ENCODE data around the gene FGFR4. TPM values are rescaled to one million over a fixed set of nuclear protein-coding genes. Genes with fewer than 3 reads are reported as not detected.

Gene FGFR4
- total RNA-seq, 1 donor from 2014 or later, result 12.0 TPM

GRCh38 chr5:177083357-177083756 lies 3.4 kb upstream of the FGFR4 start:
- Histone ChIP-seq H3K4me1 (peaks cover 18% of the 10 kb centered on the region), H3K27ac (no peak overlapping the region), H3K9me3 (no peaks in the 10 kb centered on the region), H3K36me3 (no peaks in the 10 kb centered on the region), H3K27me3 (no peaks in the 10 kb centered on the region), H3K4me3 (no peak overlapping the region)
- no peak for DNase-seq (ENCODE audit: extremely low spot score in 2 of 2)
- intact Hi-C loops (cut with DNase I), result no loop called here
- no peak for TF ChIP-seq POLR2A (IDR thresholded peaks at IDR 0.05)
- no peak for TF ChIP-seq CTCF (IDR thresholded peaks at IDR 0.05)
- TF ChIP-seq POLR2AphosphoS5 (IDR thresholded peaks at IDR 0.05; ENCODE audit: insufficient read depth in 1 of 2, low read depth in 1 of 2), result no peak

- intact Hi-C loops (cut with DNase I), result no loop called here
- Histone ChIP-seq H3K4me1 (peaks cover 26% of the 10 kb centered on the region), H3K27me3 (no peaks in the 10 kb centered on the region), H3K27ac (no peak overlapping the region), H3K9me3 (no peaks in the 10 kb centered on the region), H3K36me3 (no peaks in the 10 kb centered on the region), H3K4me3 (no peak overlapping the region)
- TF ChIP-seq CTCF (IDR thresholded peaks at IDR 0.05) (no peak), POLR2AphosphoS5 (IDR thresholded peaks at IDR 0.05; ENCODE audit: insufficient read depth in 1 of 2, low read depth in 1 of 2) (no peak), POLR2A (IDR thresholded peaks at IDR 0.05) (no peak)
- no peak for DNase-seq (ENCODE audit: extremely low spot score in 2 of 2)
Measured at GRCh38 chr5:177084175-177084574, 2.5 kb upstream of the FGFR4 start.

- DNase-seq (ENCODE audit: extremely low spot score in 2 of 2), result no peak
- Histone ChIP-seq H3K36me3 (no peaks in the 10 kb centered on the region), H3K4me1 (peaks cover 33% of the 10 kb centered on the region), H3K4me3 (peak overlapping the region in 1 of 2 donors; percentile 46), H3K27ac (no peak overlapping the region), H3K9me3 (no peaks in the 10 kb centered on the region), H3K27me3 (no peaks in the 10 kb centered on the region)
- TF ChIP-seq CTCF (IDR thresholded peaks at IDR 0.05), result no peak
- no peak for TF ChIP-seq POLR2AphosphoS5 (IDR thresholded peaks at IDR 0.05; ENCODE audit: insufficient read depth in 1 of 2, low read depth in 1 of 2)
- no peak for TF ChIP-seq POLR2A (IDR thresholded peaks at IDR 0.05)
- intact Hi-C loops (cut with DNase I), result no loop called here
Measured at GRCh38 chr5:177085985-177086653, 596 bp upstream of the FGFR4 start.

- Histone ChIP-seq H3K36me3 (no peaks in the 10 kb centered on the region), H3K4me3 (peak overlapping the region; percentile 45 to 46), H3K27ac (peak overlapping the region; percentile 33), H3K4me1 (peaks cover 33% of the 10 kb centered on the region), H3K9me3 (no peaks in the 10 kb centered on the region), H3K27me3 (no peaks in the 10 kb centered on the region)
- no peak for TF ChIP-seq POLR2A (IDR thresholded peaks at IDR 0.05)
- TF ChIP-seq CTCF (IDR thresholded peaks at IDR 0.05), result no peak
- no peak for TF ChIP-seq POLR2AphosphoS5 (IDR thresholded peaks at IDR 0.05; ENCODE audit: insufficient read depth in 1 of 2, low read depth in 1 of 2)
- intact Hi-C loops (cut with DNase I), result no loop called here
- DNase-seq (ENCODE audit: extremely low spot score in 2 of 2), result no peak
Measured at GRCh38 chr5:177087398-177088005, 787 bp downstream of the FGFR4 start.

- DNase-seq (ENCODE audit: extremely low spot score in 2 of 2), result no peak
- peak overlapping the region; percentile 33 for H3K27ac ChIP-seq
- intact Hi-C loops (cut with DNase I), result no loop called here
- H3K9me3 ChIP-seq, result no peaks in the 10 kb centered on the region
- no peaks in the 10 kb centered on the region for H3K27me3 ChIP-seq
- H3K4me3 ChIP-seq, result no peak overlapping the region
- peaks cover 42% of the 10 kb centered on the region for H3K4me1 ChIP-seq
- H3K36me3 ChIP-seq, result no peaks in the 10 kb centered on the region
- TF ChIP-seq CTCF (IDR thresholded peaks at IDR 0.05) (no peak), POLR2AphosphoS5 (IDR thresholded peaks at IDR 0.05; ENCODE audit: insufficient read depth in 1 of 2, low read depth in 1 of 2) (no peak), POLR2A (IDR thresholded peaks at IDR 0.05) (no peak)
Measured at GRCh38 chr5:177089127-177089526, 2.4 kb downstream of the FGFR4 start.
